Bronchial epithelial cell (primary cell): Measurements from ENCODE around the gene AGXT2. TPM values are rescaled to one million over a fixed set of nuclear protein-coding genes. Genes with fewer than 3 reads are reported as not detected.

ENCODE experiments used
- DNase-seq: peaks from one replicate; pipeline ENCODE4 v3.0.0-alpha.2; 2010; ENCODE audit warnings: low read depth
- FAIRE-seq: peaks from 2 replicates; lab custom pipeline; 2011; peaks lifted over from hg19 to GRCh38; lab: Jason Lieb, UNC
- H3K27me3 ChIP-seq: 2 replicates; pipeline ENCODE4 v1.5.1; 2011; ENCODE audit warnings: low read length; ENCODE audit not compliant: control insufficient read depth, insufficient read depth
- H3K36me3 ChIP-seq: 2 replicates; pipeline ENCODE4 v1.5.1; 2011; ENCODE audit warnings: low read length; ENCODE audit not compliant: control insufficient read depth, insufficient read depth
- H3K4me3 ChIP-seq: 2 replicates; pipeline ENCODE4 v1.5.1; 2011; ENCODE audit warnings: mild to moderate bottlenecking, low read depth, low read length, control low read depth
- CTCF ChIP-seq: IDR thresholded peaks from 2 replicates; pipeline ENCODE4 v1.5.1; 2011; ENCODE audit warnings: mild to moderate bottlenecking, moderate library complexity, low read length, control low read depth, inconsistent platforms; ENCODE audit not compliant: insufficient read depth, severe bottlenecking
- total RNA-seq: library from RNA; depleted of rRNA; stranded (reverse); fragments of >200 nt; gene quantifications from 2 replicates; pipeline ENCODE4 v1.2.1, GENCODE V29; 2014

The AGXT2 gene
- total RNA-seq, 1 donor from 2014 or later = not detected

- DNase-seq (no peak), FAIRE-seq (no peak)
- H3K36me3 ChIP-seq = no peaks in the 10 kb centered on the region
- TF ChIP-seq CTCF = no peak
- H3K27me3 ChIP-seq = no peaks in the 10 kb centered on the region
- no peak overlapping the region for H3K4me3 ChIP-seq
Measured at GRCh38 chr5:35082530-35082929, 34.8 kb upstream of the AGXT2 start.

DNA sequence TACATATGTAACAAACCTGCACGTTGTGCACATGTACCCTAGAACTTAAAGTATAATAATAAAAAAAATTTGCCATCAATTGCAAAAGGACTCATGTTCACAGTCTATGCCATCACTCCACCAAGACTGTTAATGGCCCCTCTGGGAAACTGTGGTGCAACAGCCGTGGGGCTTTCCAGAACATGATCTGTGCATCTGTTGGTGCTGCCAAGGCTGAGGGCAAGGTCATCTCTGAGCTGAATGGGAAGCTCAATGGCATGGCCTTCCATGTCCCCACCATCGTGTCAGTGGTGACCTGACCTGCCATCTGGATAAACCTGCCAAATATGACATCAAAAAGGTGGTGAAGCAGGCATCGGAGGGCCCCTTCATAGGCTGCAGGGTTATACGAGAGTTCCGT is 33.4 kb upstream of the AGXT2 start:
- TF ChIP-seq CTCF = no peak
- Histone ChIP-seq H3K36me3 (no peaks in the 10 kb centered on the region), H3K4me3 (no peak overlapping the region), H3K27me3 (no peaks in the 10 kb centered on the region)
- no peak for DNase-seq
- no peak for FAIRE-seq

DNA sequence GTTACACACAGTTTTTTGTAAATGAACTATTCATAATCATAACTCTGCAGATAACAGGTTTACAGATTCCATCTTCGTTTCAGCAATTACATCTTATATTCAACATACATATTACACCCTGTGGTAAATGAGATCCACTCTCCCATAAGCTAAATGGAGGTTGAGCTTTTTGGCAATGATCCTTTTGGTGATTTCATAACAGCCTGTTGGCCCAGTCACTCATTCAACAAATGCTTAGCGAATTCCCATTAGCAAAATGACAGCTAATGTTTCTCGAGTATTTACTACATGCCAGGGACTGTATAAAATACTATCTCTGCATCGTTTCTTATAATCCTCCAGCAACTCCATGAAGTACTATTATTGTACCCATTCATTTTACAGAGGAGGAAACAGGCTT is 25.4 kb upstream of the AGXT2 start:
- DNase-seq (no peak), FAIRE-seq (no peak)
- H3K4me3 ChIP-seq = no peak overlapping the region
- H3K36me3 ChIP-seq = no peaks in the 10 kb centered on the region
- H3K27me3 ChIP-seq = no peaks in the 10 kb centered on the region
- no peak for TF ChIP-seq CTCF

GRCh38 chr5:35069188-35069587 is 21.4 kb upstream of the AGXT2 start:
- FAIRE-seq (no peak), DNase-seq (no peak)
- Histone ChIP-seq H3K36me3 (no peaks in the 10 kb centered on the region), H3K27me3 (no peaks in the 10 kb centered on the region), H3K4me3 (no peak overlapping the region)
- TF ChIP-seq CTCF = no peak

DNA sequence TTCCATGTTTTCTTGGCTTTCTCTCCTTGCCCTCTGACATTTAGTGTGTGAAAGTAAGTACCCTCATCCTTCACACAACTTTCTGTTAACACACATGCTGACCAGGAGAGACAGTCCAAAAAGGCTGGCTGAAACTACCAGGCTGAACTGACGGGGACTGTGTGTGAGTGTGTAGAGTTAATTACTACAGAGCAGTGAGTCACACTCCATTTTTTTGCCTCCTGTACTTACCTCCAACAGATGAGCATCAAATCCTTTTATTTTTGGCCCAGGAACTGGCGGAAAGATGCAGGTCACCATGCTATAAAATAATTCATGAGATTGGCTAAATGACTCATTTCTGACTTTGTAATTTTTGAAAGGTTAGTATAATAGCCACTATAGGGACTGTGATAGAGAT is 20.2 kb upstream of the AGXT2 start:
- no peak for DNase-seq
- no peak overlapping the region for H3K4me3 ChIP-seq
- no peak for FAIRE-seq
- no peak for TF ChIP-seq CTCF
- no peaks in the 10 kb centered on the region for H3K27me3 ChIP-seq
- no peaks in the 10 kb centered on the region for H3K36me3 ChIP-seq

GRCh38 chr5:35066260-35066795 is 18.6 kb upstream of the AGXT2 start:
- TF ChIP-seq CTCF = no peak
- H3K4me3 ChIP-seq = no peak overlapping the region
- no peaks in the 10 kb centered on the region for H3K27me3 ChIP-seq
- FAIRE-seq (no peak), DNase-seq (no peak)
- H3K36me3 ChIP-seq = no peaks in the 10 kb centered on the region
